ENCODE results near the gene LRRC26. TPM values are rescaled to one million over a fixed set of nuclear protein-coding genes. Genes with fewer than 3 reads are reported as not detected.
A peak's percentile ranks its signal among the peaks of the same experiment; 100 is the strongest.
"Not testable (repeated sequence)": the region's sequence is repeated elsewhere in the genome, so short reads cannot be mapped to it uniquely, and the experiment has no call there.

Gene LRRC26
- polyA plus RNA-seq, 4 donors, result not detected

DNA sequence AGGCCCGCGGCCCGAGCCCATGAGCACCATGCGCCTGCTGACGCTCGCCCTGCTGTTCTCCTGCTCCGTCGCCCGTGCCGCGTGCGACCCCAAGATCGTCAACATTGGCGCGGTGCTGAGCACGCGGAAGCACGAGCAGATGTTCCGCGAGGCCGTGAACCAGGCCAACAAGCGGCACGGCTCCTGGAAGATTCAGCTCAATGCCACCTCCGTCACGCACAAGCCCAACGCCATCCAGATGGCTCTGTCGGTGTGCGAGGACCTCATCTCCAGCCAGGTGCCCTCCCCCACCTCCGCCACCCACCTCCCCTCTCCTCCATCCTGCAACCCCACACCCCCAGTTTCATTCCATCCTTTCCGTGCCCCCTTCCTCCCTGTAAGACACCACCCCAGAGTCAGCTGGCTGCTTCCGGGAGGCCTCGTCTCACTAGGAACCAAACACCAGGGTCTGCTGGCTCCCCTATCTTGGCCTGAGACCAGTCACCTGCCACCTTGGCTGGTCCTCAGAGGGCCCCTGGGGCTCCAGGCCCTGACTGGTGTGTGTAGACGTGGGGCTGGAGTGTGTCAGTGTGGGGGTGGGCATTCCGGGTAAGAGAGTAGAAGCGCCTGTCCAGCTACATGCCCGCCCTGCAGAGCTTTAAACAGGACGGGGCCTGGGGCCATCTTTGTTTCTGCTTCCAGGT lies 30.2 kb downstream of the LRRC26 start:
- DNase-seq (ENCODE audit: low read depth in 4 of 4, low spot score in 3 of 4), result no peak

DNA sequence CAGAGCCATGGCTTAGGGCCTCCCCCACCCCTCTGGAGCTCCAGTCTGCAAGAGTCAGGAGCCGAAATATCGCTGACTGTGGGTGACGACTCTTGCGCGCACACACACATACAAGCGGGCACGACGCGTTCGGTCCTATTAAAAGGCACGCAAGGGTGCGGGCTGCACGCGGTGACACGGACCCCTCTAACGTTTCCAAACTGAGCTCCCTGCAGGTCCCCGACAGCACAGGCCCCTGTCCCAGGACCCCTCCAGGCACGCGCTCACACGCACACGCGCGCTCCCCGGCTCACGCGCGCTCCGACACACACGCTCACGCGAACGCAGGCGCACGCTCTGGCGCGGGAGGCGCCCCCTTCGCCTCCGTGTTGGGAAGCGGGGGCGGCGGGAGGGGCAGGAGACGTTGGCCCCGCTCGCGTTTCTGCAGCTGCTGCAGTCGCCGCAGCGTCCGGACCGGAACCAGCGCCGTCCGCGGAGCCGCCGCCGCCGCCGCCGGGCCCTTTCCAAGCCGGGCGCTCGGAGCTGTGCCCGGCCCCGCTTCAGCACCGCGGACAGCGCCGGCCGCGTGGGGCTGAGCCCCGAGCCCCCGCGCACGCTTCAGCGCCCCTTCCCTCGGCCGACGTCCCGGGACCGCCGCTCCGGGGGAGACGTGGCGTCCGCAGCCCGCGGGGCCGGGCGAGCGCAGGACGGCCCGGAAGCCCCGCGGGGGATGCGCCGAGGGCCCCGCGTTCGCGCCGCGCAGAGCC lies 31.0 kb downstream of the LRRC26 start, which contains the start of gene GRIN1:
TSS of gene GRIN1 (plus strand) at position 433 of the 746 bp plus-strand sequence. CDS start 333 bp downstream, outside the sequence.
- DNase-seq (ENCODE audit: low read depth in 4 of 4, low spot score in 3 of 4), result peak in 2 of 4 donors; percentile 34 to 42

DNA sequence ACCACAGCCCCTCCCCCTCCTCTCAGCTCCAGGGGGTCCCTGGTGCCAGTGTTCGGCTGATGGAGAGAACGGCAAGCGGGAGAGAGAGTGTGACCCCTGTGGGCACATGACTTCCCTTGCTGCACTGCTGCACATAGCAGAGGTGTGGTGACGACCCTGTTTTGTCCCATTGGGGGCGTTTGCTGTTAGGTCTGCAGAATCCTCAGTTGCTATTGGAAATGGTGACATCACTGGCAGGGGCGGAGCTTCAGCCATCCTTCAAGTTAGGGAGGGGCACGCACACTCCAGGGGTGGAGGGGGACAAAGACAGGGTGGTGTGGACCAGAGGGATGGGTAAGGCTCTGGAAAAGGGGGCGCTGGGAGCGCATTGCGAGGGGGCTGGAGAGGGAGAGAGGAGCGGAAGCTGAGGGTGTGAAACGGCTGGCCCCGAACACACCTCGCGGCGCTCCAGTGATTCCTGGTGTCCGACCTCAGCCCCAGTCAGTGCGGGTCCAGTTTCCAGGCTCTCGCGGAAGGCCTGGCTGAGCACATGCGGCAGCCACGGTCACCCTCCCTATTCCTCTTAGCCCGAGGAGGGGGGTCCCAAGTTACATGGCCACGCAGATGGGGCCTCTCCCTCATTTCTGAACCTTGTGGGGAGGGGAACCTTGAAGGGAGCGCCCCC lies 31.7 kb downstream of the LRRC26 start:
- DNase-seq (ENCODE audit: low read depth in 4 of 4, low spot score in 3 of 4), result no peak

DNA sequence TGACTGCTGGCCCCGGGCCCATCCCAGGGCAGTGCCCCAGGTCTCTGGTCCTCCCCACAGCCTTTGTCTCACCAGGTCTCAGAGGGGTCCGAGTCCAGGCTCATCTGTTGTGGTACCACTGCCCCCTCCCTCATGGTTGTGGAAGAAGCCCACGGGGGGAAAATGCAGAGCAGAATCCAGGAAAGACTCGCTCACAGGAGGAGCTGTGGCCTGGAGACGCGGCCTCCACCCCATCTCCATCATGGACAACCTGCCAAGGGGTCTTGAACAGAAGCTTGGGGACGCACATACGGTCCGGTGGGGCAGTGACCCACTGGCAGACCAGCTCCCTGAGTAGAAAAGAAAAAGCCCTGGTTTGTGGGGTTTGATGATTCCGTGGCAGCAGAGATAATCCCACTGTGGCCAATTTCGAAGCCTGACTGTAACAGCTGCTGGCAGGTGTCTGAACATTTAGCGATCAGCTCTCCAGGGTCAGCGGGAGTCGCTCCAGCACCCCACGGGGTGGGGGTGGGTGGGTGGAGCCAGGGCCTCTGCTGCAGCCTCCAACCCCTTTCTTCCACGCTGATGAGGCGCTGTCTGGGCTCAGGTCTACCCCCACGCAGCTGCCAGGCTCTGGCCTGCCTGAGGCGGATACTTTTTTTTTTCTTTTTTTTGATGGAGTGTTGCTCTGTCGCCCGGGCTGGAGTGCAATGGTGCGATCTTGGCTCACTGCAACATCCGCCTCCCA lies 32.8 kb downstream of the LRRC26 start:
- no peak for DNase-seq (ENCODE audit: low read depth in 4 of 4, low spot score in 3 of 4)

DNA sequence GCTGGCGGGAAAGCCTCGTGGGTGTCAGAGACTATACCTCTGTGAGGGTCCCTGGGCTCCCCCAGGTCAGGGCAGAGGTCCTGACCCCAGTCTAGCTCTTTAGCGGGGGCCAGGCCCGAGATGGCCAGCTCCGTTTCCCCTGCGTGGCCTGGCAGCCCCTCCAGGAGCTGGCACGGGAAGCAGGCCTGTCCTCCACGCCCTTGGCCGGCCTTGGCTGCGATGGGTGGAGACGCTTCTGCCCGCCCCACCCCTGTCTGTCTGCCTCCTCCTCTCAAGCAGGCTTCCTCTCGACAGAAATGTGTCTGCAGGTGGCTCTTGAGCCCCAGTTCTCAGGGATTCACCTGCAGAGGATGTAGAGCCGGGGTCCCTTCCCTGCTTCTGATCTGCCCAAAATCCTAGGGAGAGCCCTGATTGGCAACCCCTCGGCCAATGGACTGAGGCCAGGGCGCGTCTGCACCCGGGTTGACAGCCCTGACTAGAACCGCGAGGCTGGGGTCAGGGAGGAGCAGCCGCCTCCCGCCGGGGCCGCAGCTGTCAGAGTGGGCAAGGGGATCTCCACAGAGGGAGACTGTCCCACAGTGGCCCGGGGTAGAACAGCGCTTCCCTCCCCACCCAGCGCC lies 33.5 kb downstream of the LRRC26 start:
- DNase-seq (ENCODE audit: low read depth in 4 of 4, low spot score in 3 of 4), result no peak

DNA sequence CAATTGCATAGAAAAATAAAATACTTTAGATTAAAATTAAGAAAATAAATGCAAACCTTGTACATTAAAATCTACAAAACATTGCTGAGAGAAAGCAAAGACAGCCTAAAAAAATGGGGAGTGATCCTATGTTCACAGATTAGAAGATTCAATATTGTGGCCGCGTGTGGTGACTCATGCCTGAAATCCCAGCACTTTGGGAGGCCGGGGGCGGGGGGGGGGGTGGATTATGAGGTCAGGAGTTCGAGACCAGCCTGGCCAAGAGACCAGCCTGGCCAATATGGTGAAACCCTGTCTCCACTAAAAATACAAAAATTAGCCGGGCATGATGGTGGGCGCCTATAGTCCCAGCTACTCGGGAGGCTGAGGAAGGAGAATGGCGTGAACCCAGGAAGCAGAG lies 34.7 kb downstream of the LRRC26 start:
- not testable (repeated sequence) for DNase-seq (ENCODE audit: low read depth in 4 of 4, low spot score in 3 of 4)

DNA sequence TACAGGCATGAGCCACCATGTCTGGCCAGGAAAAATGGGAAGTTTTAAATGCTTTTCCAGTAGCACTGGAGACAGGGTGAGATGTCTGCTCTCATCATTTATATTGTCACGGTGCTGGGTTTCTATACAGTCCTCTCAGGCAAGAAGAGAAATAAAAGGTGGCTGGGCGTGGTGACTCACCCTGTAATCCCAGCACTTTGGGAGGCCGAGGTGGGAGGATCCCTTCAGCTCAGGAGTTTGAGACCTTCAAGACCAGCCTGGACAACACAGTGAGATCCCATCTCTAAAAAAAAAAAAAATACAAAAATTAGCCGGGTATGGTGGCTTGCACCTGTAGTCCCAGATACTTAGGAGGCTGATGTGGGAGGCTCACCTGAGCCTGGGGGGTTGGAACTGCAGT lies 35.7 kb downstream of the LRRC26 start:
- no peak for DNase-seq (ENCODE audit: low read depth in 4 of 4, low spot score in 3 of 4)

DNA sequence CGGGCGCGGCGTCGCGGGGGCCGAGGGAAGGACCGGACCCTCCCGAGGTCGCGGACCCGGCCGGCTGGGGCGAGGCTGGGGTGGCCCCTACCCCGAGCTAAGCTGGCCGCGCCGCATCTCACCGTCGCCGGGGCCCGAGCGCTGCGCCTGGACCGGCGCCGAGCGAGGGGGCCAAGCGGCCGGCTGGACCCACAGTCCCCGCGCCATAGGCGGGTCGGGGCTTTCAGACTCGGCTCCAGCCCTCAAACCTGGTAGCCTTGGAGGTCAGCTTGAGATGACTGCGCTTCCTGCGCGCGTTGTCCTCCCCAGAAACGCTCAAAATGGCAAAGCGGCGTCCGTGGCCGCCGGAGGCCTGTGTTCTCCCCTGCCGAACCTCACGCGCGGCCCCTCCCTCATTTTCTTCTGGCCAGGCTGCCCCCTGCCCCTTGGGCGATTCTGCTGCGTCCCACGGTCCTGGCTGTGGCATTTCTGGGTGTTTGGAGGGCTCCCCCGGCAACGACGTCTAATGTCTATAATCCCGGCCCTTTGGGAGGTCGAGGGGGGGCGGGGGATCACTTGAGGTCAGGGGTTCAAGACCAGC lies 39.6 kb downstream of the LRRC26 start:
- no peak for DNase-seq (ENCODE audit: low read depth in 4 of 4, low spot score in 3 of 4)

DNA sequence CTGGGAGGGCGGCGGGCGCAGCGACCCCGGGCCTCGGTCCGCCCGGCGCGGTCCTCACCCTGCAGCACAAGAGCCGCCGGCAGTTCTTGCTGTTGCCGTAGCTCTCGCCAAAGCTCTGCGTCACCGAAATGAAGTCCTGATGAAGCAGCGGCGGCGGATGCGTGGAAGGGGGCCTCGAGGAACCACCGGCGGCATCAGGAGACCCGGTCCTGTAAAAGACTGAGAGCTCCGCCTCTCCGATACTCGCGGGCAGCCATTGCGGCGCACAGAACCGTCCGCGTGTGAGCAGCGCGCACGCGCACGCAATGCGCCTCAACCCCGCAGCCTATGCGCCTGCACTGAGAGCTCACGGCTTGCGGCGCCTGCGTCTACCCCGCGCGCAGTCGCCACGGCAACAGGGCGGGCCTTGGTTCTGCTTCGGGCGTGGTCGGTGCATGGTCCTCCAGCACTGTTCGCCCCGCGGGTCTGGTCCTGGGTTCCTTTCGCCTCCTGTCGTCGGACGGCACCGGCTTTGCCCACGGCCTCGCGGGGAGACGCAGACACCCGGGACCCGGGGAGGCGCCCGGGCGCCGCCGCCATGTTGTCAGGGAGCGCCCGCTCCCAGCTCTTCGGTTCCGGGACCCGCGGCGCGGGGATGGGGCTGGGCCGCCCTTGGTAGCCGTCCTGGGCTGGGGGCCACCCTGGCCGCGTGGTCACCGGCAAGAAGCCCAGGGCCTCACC lies 40.2 kb downstream of the LRRC26 start:
- peak; percentile 67 to 75 (median 69) for DNase-seq (ENCODE audit: low read depth in 4 of 4, low spot score in 3 of 4)

DNA sequence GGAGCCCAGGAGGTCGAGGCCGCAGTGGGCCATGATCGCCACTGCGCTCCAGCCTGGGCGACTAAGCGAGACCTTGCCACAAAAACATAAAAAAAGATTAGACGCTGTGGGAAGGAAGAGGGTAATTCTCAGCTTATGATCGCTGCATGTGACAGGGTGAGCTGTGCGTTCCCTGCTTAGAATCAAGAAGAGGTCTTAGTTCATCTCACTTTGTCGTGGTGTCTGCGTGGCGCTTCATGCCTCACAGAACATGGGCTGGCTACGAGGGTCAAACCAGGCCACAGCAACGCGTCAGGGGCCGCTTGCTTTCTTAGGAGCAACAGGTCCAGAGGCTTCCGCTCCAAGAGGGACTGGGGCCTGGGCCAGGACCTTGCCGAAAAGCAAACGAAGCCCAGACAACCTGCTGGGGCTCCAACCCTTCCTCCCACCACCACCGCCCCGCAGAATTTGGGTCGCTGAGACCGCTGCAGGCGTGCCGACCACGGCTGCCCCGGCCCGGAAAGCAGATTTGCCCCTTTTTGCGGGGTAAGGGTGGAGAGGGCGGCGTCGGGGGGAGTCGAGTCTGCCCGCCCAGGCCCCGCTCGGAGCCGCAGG lies 40.9 kb downstream of the LRRC26 start:
- DNase-seq (ENCODE audit: low read depth in 4 of 4, low spot score in 3 of 4), result no peak

DNA sequence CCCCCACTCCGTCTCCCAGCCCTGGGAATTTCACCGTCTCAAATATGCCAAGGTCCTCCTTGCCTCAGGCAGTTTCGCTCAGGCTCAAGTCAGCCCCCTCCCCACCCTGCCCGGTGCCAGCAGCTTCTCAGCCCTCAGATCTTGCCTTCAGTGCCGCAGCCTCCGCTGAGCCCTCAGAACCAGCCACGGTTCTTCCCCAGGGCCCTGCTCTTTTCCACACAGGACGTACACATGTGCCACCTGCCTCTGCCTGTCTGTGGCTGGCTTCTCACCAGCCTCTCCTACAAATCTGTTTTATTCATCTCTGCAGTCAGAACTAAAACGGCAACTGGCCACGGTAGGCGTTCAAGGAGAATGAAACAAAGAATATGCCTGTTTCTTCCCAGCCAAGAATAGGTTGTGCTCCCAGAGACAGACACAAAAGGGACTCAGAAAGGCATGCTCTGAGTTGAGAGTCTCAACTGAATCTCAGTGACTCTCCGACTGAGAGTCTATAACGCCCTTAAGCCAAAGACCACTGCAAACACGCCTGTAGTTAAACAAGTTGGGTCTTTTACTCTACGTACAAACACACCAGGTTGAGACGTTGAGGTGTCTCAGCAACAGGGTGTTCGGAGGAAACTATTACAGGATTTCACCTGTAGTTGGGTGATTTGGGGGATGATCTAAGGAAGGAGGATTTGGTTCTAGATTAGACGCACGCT lies 41.5 kb downstream of the LRRC26 start:
- no peak for DNase-seq (ENCODE audit: low read depth in 4 of 4, low spot score in 3 of 4)

DNA sequence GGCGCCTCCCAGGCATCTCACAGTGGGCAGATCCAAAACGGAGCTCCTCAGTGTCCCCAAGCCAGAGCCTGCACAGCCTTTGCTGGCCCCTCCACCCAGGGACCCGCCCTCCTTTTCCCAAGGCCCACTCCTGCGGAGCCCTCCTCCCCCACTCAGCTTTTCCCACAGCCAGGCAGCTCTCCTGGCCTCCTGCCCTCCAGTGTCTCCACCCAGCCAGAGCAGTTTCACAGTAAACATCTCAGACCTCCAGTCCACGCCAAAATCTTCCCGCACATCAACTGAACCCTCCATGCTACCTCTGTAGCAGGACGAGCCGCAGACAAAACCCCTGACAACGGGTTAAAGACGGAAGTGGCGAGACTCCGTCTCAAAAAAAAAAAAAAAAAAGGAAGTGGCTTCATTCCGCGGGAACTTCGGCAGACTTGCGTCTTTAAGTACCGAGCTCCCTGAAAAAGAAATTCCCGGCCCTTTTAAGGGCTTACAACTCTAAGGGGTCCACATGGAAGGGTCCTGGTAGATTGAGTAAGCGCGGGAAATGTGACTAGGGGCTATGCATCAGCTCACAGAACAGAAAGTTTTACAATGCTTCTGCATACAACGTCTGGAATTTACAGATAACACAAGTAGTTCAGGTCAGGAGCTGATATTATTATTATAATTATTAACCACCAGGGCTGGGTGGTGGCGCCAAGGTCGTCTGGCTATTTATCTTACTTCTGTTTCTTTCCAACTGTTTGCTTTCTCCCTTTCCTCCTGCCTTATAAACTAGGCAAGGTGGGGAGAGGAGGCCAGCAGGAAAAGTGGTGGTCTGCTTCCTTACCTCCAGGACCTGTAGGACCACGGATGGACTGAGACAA lies 42.3 kb downstream of the LRRC26 start:
- DNase-seq (ENCODE audit: low read depth in 4 of 4, low spot score in 3 of 4), result no peak

DNA sequence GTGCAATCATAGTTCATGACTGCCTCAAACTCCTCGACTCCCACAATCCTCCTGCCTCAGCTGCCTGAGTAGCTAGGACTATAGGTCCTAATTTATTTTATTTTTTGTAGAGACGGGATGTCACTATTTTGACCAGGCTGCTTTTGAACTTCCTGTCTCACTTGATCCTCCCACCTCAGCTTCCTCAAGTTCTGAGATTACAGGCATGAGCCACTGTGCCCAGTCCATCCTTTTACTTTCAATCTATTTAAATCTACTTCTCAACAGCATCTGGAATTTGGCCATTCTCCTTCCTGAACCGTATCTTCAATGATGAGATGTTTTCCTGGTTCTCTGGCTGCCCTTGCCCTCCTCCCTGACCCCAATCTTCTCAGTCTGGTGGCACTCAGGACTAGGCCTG lies 43.1 kb downstream of the LRRC26 start:
- no peak for DNase-seq (ENCODE audit: low read depth in 4 of 4, low spot score in 3 of 4)

DNA sequence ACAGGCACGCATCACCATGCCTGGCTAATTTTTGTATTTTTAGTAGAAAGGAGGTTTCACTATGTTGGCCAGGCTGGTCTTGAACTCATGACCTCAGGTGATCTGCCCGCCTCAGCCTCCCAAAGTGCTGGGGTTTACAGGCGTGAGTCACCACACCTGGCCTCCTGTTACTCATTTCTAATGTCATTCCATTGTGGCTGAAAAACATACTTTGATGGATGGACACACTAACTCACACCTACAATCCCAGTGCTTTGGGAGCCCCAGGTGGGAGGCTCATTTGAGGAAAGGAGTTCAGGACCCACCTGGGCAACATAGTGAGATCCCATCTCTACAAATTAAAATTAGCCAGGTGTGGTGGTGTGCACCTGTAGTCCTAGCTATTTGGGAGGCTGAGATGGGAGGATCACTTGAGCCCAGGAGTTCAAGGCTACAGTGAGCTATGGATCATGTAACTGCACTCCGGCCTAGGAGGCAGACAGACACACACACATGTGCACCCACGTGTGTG lies 45.8 kb downstream of the LRRC26 start:
- not testable (repeated sequence) for DNase-seq (ENCODE audit: low read depth in 4 of 4, low spot score in 3 of 4)

DNA sequence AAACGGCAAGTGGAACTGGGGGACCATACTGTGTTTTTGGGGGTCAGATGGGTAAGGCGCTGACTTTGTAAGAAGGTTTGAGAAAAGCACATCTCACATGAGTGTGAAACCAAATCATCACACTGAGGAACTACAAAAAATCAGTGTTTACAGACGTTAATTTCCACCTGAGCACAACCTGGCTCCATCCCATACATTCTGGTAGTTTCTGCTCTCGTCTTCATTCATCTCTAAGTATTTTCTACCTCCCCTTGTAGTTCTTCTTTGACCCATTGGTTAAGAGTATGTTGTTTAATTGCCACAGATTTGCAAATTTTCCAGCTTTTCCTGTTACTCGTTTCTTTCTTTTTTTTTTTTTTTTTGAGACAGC lies 46.4 kb downstream of the LRRC26 start:
- no peak for DNase-seq (ENCODE audit: low read depth in 4 of 4, low spot score in 3 of 4)

DNA sequence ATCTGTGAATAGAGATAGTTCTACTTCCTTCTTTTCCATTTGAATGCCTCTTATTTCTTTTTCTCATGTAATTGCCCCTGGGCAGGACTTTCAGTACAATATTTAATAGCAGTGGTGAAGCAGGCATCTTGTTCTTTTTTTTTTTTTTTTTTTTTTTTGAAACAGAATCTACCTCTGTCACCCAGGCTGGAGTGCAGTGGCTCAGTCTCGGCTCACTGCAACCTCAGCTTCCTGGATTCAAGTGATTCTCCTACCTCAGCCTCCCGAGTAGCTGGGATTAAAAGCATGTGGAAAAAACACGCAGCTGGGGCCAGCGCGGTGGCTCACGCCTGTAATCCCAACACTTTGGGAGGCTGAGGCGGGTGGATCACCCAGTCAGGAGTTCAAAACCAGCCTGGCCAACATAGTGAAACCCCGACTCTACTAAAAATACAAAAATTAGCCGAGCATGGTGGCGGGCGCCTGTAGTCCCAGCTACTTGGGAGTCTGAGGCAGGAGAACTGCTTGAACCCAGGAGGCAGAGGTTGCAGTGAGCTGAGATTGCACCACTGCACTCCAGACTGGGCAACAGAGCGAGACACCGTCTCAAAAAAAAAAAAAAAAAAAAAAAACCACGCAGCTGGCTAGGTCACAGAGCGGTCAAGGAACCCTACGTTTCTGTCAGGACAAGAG lies 46.9 kb downstream of the LRRC26 start:
- not testable (repeated sequence) for DNase-seq (ENCODE audit: low read depth in 4 of 4, low spot score in 3 of 4)
